K562 (cell line): ENCODE data around the gene TGFBR2. TPM values are rescaled to one million over a fixed set of nuclear protein-coding genes. Genes with fewer than 3 reads are reported as not detected.

Experiments used
- ATAC-seq: fragments of 200-7000 bp; cut with Tn5 transposase; 3 replicates; pipeline ENCODE4 v1.9.1; 2020; ENCODE audit warnings: moderate library complexity
- BruUV-seq: library from RNA; stranded (reverse); fragments of 400-500 nt; replicated peaks from 2 replicates; lab custom pipeline; 2021; lab: Mats Ljungman, UMichigan
- CTCF ChIA-PET: fragments of 300-600 bp; formaldehyde crosslinking; extraction: SDS; loops from one replicate; lab custom pipeline; 2021; ENCODE audit warnings: low intra/inter-chr PET ratio; lab: Yijun Ruan, JAX
- POLR2A ChIA-PET: fragments of 300-600, 350-650 bp; sonication (Branson Sonifier 250); formaldehyde crosslinking; extraction: SDS; loops from one replicate; lab custom pipeline; 2021; ENCODE audit warnings: antibody characterized with exemption, inconsistent platforms; lab: Yijun Ruan, JAX
- DNase-seq, 4 experiments: peaks; one replicate each; pipeline versions ENCODE4 v3.0.0 to v3.0.0-alpha.2; 2011 to 2018; ENCODE audit warnings: low spot score in 3 of 4, mixed read lengths in 3 of 4; ENCODE audit errors: extremely low read depth in 1 of 4
- FAIRE-seq: peaks from 2 replicates; lab custom pipeline; 2011; peaks lifted over from hg19 to GRCh38; lab: Jason Lieb, UNC
- H2AFZ ChIP-seq: 2 replicates; pipeline ENCODE4 v1.6.0; 2011; ENCODE audit warnings: low read depth, low read length, control low read depth, inconsistent platforms
- H3K27ac ChIP-seq: fragments of 200-600 bp; 3 replicates; pipeline ENCODE4 v1.8.0; 2011; ENCODE audit warnings: low read depth, mild to moderate bottlenecking, control low read depth, inconsistent platforms, low read length, moderate library complexity, mixed read lengths; ENCODE audit errors: extremely low read depth
- H3K27me3 ChIP-seq, 2 experiments: fragments of 300-600 bp in 1 of 2; 2 replicates in 1 of 2; 3 replicates in 1 of 2; pipeline versions ENCODE4 v1.6.0 to v1.8.0; 2011; ENCODE audit warnings: inconsistent platforms in 2 of 2, low read length in 2 of 2, mild to moderate bottlenecking in 1 of 2, mixed read lengths in 1 of 2, moderate library complexity in 1 of 2; ENCODE audit not compliant: control insufficient read depth in 2 of 2, insufficient read depth in 2 of 2
- H3K36me3 ChIP-seq: fragments of 300-600 bp; 3 replicates; pipeline ENCODE4 v1.8.0; 2011; ENCODE audit warnings: mild to moderate bottlenecking, low read length, inconsistent platforms; ENCODE audit not compliant: control insufficient read depth, insufficient read depth
- H3K4me1 ChIP-seq, 2 experiments: fragments of 200-600 bp in 1 of 2; replicated peaks in 1 of 2; 2 replicates in 1 of 2; 3 replicates in 1 of 2; pipeline versions ENCODE4 v1.5.1 to v1.8.0; 2011; ENCODE audit warnings: inconsistent platforms in 2 of 2, low read length in 2 of 2, mild to moderate bottlenecking in 1 of 2, mixed read lengths in 1 of 2, moderate library complexity in 1 of 2; ENCODE audit not compliant: control insufficient read depth in 2 of 2, insufficient read depth in 2 of 2
- H3K4me2 ChIP-seq: 2 replicates; pipeline ENCODE4 v1.6.1; 2011; ENCODE audit warnings: low read length, control low read depth, inconsistent platforms, mixed read lengths; ENCODE audit not compliant: insufficient read depth
- H3K4me3 ChIP-seq: fragments of 200-600 bp; sonication (generic), shearing (Covaris generic); 2 replicates; pipeline ENCODE4 v1.5.1; 2016; ENCODE audit warnings: control low read depth, inconsistent platforms
- H3K79me2 ChIP-seq: fragments of 200-600 bp; 3 replicates; pipeline ENCODE4 v1.8.0; 2011; ENCODE audit warnings: low read length, inconsistent platforms; ENCODE audit not compliant: control insufficient read depth, insufficient read depth
- H3K9ac ChIP-seq, 2 experiments: 2 replicates each; pipeline versions ENCODE4 v1.6.0 to v1.6.1; 2011; ENCODE audit warnings: low read depth in 2 of 2, low read length in 2 of 2, control low read depth in 1 of 2, inconsistent platforms in 1 of 2, mild to moderate bottlenecking in 1 of 2, mixed read lengths in 1 of 2; ENCODE audit not compliant: insufficient read depth in 1 of 2
- H3K9me1 ChIP-seq: one replicate; pipeline ENCODE4 v1.6.0; 2011; ENCODE audit warnings: inconsistent platforms, mild to moderate bottlenecking, low read length, moderate library complexity; ENCODE audit not compliant: control insufficient read depth, insufficient read depth
- H3K9me3 ChIP-seq: replicated peaks from 2 replicates; pipeline ENCODE4 v1.5.1; 2011; ENCODE audit warnings: low read depth, low read length, inconsistent platforms; ENCODE audit not compliant: control insufficient read depth, insufficient read depth
- H4K20me1 ChIP-seq: replicated peaks from 2 replicates; pipeline ENCODE4 v1.6.1; 2011; ENCODE audit warnings: low read length, inconsistent platforms, mixed read lengths; ENCODE audit not compliant: control insufficient read depth, insufficient read depth
- DPF2 ChIP-seq: fragments of 450-650 bp; IDR thresholded peaks from 2 replicates; pipeline ENCODE4 v1.6.1; 2016
- MEIS2 ChIP-seq: fragments of 450-650 bp; IDR thresholded peaks from 2 replicates; pipeline ENCODE4 v1.6.1; 2014; ENCODE audit warnings: mild to moderate bottlenecking; ENCODE audit not compliant: partially characterized antibody
- NFIC ChIP-seq: fragments of 450-650 bp; IDR thresholded peaks from 2 replicates; pipeline ENCODE4 v1.6.1; 2017; ENCODE audit warnings: mild to moderate bottlenecking, inconsistent platforms
- RBM17 ChIP-seq: fragments of 200-400 bp; formaldehyde crosslinking; IDR thresholded peaks from 2 replicates; pipeline ENCODE4 v1.6.1; 2017; ENCODE audit warnings: low read depth, mild to moderate bottlenecking, low read length, borderline replicate concordance
- STAT6 ChIP-seq: sonication (generic); formaldehyde crosslinking; IDR thresholded peaks from 2 replicates; pipeline ENCODE4 v1.8.1; 2023; ENCODE audit warnings: mild to moderate bottlenecking, missing genetic modification reagents
- ZNF311 ChIP-seq: fragments of 250-450 bp; sonication (Bioruptor Pico); IDR thresholded peaks from 2 replicates; pipeline ENCODE4 v1.4.0; 2020; ENCODE audit warnings: mild to moderate bottlenecking, moderate library complexity
- ZNF445 ChIP-seq: fragments of 250-450 bp; sonication (Bioruptor Pico); IDR thresholded peaks from 2 replicates; pipeline ENCODE4 v1.4.0; 2020; ENCODE audit warnings: low read depth, mild to moderate bottlenecking, moderate library complexity
- WGBS: fragments of 100-300 bp; shearing (Covaris generic); methylation state at CpG from one replicate; pipeline ENCODE4 v1.1.6; 2016; ENCODE audit warnings: low coverage, mixed read lengths; ENCODE audit not compliant: insufficient coverage; ENCODE audit errors: missing lambda C conversion rate; 5-methylcytosine and 5-hydroxymethylcytosine counted together
- in situ Hi-C: fragments of 300-500 bp; cut with MboI; formaldehyde crosslinking; loops from 4 replicates; pipeline ENCODE4 v1.15.0; 2018; ENCODE audit warnings: inconsistent platforms, mixed read lengths
- intact Hi-C: fragments of 100-400 bp; cut with micrococcal nuclease; formaldehyde crosslinking; loops from 2 replicates; pipeline ENCODE4 v1.14.2; 2022
- polyA plus RNA-seq, 8 experiments: library from polyadenylated mRNA; depleted of rRNA in 4 of 8; stranded (reverse) in 5 of 8; unstranded in 3 of 8; fragments of >200 nt; fragmentation: Nextera tagmentation in 2 of 8; fragmentation: Illumina TruSeq in 1 of 8; extraction: Ambion mirVana in 2 of 8; extraction: Trizol in 1 of 8; gene quantifications; 2 replicates each; pipeline versions ENCODE4 v1.2.1 to v1.2.3, GENCODE V29; 2011 to 2014; ENCODE audit warnings: inconsistent platforms in 1 of 8, missing spikeins in 1 of 8
- total RNA-seq, 7 experiments: library from RNA; depleted of rRNA in 6 of 7; stranded (reverse); fragments of >200 nt in 6 of 7; fragmentation: Illumina TruSeq in 2 of 7; extraction: Trizol in 2 of 7; gene quantifications; 2 replicates each; pipeline versions ENCODE4 v1.2.1 to v1.2.3, GENCODE V29; 2011 to 2021; ENCODE audit warnings: low replicate concordance in 1 of 7

Gene TGFBR2
- total and polyA plus RNA-seq, 9 of the 15 experiments (the other 6 are each of a cell fraction or from before 2014, with no cell fraction given), result 0.11 to 0.84 (median 0.24) TPM

- Histone ChIP-seq H2AFZ (no peak overlapping the region), H3K9me3 (no peaks in the 10 kb centered on the region), H3K9ac (no peak overlapping the region), H3K9me1 (no peaks in the 10 kb centered on the region), H3K4me2 (no peak overlapping the region), H3K79me2 (no peaks in the 10 kb centered on the region), H4K20me1 (no peaks in the 10 kb centered on the region), H3K4me1 (no peaks in the 10 kb centered on the region), H3K36me3 (no peaks in the 10 kb centered on the region), H3K27ac (no peak overlapping the region), H3K4me3 (no peak overlapping the region), H3K27me3 (no peaks in the 10 kb centered on the region)
- intact Hi-C loops, result no loop called here
- POLR2A ChIA-PET, result no interaction called here
- in situ Hi-C loops, result no loop called here
- DNase-seq, result no peak
- WGBS, result 0% methylated on average over 3 of the region's 3 CpGs
- CTCF ChIA-PET, result no interaction called here
- BruUV-seq, result no TSS peak
- no peak for ATAC-seq
- no peak for TF ChIP-seq STAT6 (CRISPR knock-in tag)
- no peak for FAIRE-seq
Measured at GRCh38 chr3:30657914-30658313, 51.5 kb downstream of the TGFBR2 start.

GRCh38 chr3:30658328-30659052 is 52.1 kb downstream of the TGFBR2 start:
- in situ Hi-C loops, result no loop called here
- no peak overlapping the region for H3K27ac ChIP-seq
- H2AFZ ChIP-seq, result no peak overlapping the region
- no peak for DNase-seq
- H3K9me1 ChIP-seq, result no peaks in the 10 kb centered on the region
- H3K36me3 ChIP-seq, result no peaks in the 10 kb centered on the region
- H4K20me1 ChIP-seq, result no peaks in the 10 kb centered on the region
- no peak overlapping the region for H3K4me2 ChIP-seq
- POLR2A ChIA-PET, result no interaction called here
- H3K9me3 ChIP-seq, result no peaks in the 10 kb centered on the region
- no peak for FAIRE-seq
- no peak for ATAC-seq
- 0% methylated on average over 9 of the region's 9 CpGs for WGBS
- intact Hi-C loops, result no loop called here
- H3K79me2 ChIP-seq, result no peaks in the 10 kb centered on the region
- H3K27me3 ChIP-seq, result no peaks in the 10 kb centered on the region
- no peaks in the 10 kb centered on the region for H3K4me1 ChIP-seq
- no peak overlapping the region for H3K9ac ChIP-seq
- no peak overlapping the region for H3K4me3 ChIP-seq
- no TSS peak for BruUV-seq
- CTCF ChIA-PET, result no interaction called here
- TF ChIP-seq MEIS2 (no peak), ZNF445 (no peak), NFIC (no peak), ZNF311 (CRISPR knock-in tag) (0 out of 2 replicates have a peak, but pooled peaks have one; percentile 24), RBM17 (no peak), DPF2 (no peak)
